NCI-H146 (cell line): ENCODE data around the gene KCNJ5.
"Not testable (repeated sequence)": the region's sequence is repeated elsewhere in the genome, so short reads cannot be mapped to it uniquely, and the experiment has no call there.

Experiments
- DNase-seq: peaks from one replicate; lab custom pipeline; 2025; lab: John Stamatoyannopoulos, UW

Gene KCNJ5

DNA sequence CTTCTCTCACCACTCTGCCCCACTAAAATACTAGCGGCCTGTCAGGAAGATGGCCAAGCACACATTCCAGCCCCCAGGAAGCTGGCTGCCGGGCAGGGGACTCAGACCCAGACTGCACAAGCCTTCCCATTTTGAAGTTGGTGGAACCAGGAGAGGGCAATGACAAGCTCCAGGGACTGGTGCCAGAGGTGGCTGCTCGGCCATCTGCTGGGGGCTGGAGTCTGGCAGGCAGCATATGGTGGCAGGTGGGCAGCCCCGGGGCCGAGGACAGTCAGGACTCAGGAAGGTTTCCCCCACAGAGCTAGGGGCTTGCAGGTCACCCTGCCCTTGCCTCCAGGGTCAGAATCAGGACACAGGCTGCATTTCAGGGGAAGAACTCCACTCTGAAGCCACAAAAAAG is 22.6 kb downstream of the KCNJ5 start:
- DNase-seq = no peak

DNA sequence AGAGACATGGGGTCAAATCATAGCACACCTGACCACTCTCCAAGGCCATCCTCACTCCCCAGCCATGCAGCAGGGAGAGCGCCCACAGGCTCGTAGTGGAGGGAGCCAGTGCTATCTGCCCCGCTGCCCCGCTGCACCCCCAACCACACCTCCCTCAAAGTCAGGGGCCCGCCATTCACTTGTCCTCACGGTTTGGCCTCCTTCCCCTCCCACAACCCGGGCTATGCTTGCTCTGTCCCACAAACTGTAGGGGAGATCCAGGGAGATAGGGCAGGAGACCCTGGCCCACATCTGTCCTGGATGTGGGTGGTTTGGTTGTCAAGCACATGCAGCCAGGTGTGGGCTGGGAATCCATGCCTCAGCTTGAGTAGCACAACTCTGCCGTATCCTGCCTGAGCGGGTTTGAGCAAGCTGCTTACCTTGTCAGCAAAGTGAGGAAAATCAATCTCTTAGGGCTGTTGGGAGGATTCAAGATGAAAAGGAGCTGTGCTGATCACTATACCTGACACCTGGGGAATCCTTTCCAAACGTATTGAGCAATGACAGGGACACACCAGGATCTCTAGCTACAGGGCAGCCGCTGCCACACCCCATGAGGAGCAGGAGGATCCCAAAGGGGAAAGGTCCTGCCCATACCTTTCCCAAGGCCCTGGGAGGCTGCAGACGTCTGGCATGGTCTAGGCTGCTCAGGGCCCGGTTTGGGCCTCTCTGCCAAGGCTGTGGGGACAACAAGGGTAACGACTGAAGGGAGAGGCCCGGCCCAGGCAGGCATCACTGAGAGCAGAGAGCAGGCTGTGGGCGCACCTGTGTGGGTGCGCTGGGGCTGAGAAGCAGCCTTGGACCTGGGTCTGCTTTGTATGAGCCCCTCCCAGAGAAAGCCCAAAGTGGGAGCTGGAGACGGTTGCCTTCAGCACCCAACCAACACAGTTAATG is 23.3 kb downstream of the KCNJ5 start:
- no peak for DNase-seq

DNA sequence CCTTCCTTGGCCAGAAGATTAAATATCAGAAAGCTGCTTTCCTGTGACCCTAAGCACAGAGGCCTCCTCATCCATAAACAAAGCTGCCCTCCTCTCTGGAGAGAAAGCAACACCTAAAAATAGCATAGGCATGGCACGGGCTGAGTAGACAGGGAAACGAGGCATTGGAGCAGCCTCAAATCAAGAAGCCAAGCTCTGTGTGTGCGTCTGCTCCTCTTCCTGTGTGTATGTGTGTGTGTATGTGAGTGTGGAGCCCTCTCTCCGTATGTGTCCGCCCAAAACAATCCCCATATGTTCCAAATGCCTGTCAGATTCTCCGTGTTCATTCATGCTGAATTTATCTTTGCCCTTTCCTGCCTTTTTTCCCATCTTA is 24.0 kb downstream of the KCNJ5 start:
- no peak for DNase-seq

DNA sequence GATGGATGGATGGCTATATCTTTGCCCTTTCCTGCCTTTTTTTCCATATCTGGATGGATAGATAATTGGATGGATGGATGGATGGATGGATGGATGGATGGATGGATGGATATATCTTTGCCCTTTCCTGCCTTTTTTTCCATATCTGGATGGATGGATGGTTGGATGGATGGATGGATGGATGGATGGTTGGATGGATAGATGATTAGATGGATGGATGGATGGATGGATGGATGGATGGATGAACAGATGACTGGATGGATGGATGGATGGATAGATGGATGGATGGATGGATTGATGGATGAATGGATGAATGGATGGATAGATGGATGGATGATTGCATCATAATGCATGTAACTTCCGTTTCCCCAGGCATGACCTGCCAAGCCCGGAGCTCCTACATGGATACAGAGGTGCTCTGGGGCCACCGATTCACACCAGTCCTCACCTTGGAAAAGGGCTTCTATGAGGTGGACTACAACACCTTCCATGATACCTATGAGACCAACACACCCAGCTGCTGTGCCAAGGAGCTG is 24.9 kb downstream of the KCNJ5 start:
- no peak for DNase-seq

DNA sequence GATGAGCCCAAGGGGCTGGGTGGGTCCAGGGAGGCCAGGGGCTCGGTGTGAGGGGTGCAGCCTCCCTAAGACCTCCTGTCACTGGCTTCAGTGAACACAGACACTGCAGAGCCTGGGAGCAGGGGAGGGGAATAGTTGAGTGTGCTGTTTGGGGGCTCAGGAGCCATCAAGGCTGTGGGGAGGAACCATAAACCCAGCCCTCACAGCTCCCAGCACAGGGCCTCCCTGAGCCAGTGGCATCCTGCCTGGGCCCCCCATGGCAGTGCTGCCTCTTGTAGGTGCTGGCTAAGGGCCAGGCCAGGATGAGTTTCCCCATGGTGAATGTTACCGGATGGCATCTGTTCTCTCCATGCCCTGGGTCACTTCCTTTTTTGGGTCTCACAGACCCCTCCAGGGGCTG is 25.5 kb downstream of the KCNJ5 start:
- no peak for DNase-seq

DNA sequence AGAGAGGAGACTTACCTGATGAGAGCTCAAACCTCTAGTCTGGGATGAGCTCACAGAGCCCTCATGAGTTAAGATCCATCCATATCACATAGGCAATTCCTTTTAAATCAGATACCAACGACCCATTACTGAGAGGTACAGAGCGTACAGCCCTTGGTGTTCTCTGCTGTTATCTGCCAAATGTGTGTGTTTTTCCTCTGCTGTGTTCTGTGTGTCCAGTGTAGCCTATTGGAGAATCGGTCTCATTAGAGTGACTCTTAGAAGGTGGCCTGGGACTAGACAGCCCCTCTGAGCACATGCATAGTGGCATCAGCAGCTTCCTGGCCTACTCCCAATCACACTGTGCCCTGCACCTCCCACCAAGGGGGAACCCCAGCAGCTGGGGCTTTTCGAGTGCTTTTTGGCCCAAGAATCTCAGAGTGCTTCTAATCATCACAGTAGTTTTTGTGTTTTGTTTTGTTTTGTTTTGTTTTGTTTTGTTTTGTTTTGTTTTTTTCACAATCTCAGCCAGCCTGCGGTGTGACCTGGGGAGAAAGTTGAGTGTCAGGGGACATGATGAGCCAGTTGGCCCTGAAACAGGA is 26.1 kb downstream of the KCNJ5 start:
- no peak for DNase-seq

DNA sequence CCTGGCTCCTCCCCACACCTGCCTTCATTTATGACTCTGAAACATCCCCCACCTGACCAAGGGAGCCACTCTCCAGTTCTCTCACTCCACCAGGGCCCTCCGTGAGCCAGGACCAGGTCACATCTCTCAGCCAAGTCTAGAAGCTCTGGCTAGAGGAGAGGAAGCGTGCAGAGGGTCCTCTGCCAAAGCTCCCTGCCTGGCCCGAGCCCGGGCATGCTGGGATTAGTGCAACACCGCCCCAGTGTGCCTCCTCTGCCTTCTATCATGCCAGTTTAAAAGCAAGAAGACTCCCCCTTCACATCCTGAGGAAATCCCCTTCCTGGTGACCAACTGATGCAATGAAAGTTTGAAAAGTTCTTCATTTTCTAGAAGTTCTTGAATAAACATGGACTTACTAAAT is 28.1 kb downstream of the KCNJ5 start:
- DNase-seq = no peak

DNA sequence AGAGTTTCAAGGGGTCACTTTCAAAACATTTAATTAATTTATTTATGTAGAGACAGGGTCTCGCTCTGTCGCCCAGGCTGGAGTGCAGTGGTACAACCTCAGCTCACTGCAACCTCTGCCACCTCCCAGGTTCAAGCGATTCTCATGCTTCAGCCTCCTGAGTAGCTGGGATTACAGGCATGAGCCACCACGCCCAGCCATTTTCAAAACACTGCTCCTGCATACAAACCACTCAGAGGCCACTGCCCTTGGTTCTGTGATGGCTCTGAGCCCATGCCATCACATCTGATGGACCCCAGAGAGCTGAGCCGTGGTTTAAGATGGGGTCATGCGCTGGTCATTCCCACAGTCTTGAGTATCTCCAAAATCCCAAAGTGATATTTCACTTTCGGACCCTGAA is 28.5 kb downstream of the KCNJ5 start:
- not testable (repeated sequence) for DNase-seq

DNA sequence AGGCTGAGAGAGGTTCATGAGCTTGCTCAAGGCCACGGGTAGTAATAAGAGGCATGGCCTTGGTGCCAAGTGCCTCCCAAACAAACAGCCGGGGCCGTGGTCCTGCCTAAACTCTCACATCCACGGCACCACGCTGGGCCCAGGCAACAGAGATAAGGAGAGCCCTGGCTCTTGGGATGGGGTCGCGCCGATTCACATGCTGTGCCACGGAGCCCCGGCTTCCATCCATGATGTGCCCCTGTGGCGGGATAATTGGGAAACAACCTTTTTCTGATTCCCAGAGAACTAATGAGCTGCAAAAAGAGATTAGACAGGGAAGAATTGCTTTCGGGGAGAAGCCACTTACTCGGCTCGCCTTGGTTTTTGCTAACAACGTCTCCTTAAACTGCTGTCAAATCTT is 29.5 kb downstream of the KCNJ5 start:
- no peak for DNase-seq

DNA sequence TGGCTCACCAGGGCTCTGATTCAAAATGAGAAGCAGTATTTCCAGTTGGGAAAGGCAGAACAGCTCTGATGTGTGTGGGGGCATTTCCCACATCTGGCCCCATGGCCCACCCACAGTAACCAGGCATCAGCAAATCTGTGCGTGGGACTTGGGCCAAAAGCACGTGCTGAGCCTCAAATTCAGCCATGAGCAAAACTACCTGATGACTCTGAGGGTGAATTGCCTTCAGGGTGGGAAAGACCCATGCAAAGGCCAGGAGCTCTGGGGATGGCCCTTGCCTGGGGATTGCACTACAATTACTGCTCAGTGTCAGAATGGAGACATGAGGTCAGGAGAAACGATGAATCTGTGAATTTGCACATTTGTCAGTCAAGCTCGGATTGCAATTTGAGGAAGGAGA is 30.6 kb downstream of the KCNJ5 start:
- no peak for DNase-seq

DNA sequence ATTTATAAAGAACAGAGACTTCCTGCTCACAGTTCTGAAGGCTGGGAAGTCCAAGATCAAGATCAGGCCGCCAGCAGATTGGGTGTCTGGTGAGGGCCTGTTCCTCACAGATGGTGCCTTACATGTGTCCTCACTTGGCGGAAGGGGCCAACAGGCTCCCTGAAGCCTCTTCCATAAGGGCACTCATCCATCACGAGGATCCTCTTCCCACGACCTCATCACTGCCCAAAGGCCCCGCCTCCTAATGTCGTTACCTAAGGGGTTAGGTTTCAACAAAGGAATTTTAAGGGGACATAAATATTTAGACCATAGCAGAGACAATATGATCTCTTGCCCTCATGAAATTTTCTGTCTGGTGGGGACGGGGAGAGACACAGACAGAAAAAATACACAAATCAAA is 32.9 kb downstream of the KCNJ5 start:
- no peak for DNase-seq

DNA sequence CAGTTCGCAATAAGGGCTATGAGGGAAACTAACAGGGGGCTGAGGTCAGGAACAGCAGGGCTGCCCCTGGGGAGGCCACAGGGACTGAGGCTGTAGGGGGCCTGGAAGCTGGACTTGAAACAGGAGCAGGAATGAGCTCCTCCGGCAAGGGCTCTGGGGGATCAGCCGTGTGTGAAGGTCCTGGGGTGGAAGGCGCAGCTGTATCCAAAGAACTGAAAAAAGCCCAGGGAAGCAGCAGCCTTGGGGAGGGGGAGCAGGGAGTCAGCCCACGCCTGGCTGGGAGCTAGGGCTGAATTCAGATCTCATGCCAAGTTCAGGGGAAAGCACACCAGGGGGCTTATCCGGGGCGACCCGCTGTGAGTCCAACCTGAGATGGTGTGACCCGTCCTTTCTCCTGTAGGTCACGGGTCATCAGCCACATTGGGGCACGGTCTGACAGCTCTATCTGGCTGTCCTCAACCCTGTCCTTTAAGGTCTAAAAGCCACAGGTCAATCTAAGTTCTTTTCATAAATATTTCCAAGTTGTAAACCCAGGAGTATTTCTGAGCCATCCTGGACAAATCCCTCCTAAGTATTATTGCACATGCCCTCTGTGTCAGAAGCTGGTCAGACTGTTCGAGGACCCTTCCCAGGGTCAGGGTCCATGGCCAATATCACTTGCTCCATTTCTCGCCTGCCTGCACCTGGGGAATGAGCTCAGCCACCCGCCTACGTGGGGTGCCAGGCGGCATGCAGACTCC is 33.5 kb downstream of the KCNJ5 start:
- no peak for DNase-seq

DNA sequence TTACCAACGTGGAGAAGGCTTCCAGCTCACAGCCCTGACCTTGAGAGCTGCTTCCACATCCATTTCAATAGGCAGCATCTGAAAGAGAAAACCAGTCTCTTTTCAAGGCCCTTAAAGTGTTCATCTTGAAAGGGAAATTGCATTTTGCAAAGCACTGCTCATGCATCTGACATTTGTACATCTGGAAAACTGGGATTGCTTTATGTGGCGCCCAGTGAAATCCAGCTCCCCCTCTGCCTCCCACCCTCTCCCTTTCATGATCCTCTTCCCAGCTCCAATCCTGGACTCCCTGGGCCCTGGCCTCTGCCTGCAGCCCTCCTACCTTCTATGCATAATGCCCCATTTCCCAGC is 34.1 kb downstream of the KCNJ5 start:
- DNase-seq = no peak

DNA sequence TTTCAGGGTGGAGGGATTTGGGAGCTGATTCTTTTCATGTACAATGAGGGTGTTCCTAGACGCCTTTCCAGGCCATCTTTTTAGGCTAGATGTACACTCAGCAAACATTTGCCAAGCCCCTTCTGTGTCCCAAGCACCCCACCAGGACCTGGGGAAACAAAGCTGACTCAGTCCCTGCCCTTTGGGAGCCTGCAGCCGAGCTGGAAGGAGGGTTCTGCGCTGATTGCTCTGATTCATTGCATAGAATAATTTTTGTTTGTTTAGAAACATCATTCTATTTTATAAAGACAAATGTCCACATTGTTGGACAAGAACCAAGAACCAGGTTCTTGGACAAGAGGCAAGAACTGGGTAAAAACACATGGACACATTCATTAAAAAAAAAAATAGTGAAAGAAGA is 34.8 kb downstream of the KCNJ5 start:
- no peak for DNase-seq

DNA sequence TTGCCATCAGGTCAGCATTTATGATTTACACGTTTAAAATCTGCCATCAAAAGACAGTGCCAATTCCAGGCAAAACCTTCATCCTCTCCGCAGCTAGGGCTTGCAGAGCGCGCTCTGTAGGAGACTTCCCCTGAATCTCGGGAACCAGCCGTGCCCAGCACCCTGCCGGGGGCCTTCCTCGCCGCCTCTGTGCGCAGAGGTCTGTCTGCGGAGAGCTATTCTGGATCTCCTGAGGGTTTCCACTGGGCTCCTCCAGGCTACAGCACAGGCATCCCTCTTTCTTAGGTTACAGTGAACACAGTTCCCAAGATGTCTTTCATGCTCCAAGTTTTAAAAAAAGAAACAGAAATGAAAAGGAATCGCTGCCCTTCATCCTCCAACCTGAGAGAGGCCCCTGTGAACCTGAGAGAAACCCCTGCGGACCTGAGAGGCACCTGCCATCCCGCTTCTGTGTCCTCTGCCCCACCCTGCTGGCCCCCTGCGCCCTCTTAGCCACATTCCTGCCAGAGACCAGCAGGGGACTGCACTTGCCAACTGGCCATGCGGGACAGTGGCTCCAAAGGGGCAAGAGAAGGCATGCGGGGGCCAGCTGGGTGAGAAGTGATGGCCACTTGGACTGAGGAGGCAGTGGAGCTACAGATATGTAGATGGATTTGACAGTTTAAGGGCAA is 35.4 kb downstream of the KCNJ5 start:
- no peak for DNase-seq

DNA sequence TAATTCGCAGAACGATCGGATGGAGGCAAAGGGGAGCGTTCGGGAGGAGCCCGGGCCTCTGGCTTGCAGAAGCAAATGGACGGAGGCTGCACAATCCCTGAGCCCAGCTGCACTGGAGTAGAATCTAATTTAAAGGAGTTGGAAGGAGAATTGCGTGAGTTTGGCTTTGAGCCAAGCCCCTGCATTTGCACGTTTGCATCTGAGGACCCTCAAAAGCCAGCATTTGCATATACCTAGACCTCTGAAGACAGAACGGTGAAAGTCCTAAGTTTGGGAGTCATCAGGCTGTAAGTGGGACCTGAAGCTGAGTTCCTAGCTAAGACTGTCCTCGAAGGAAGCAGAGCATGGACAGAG is 35.9 kb downstream of the KCNJ5 start:
- no peak for DNase-seq

DNA sequence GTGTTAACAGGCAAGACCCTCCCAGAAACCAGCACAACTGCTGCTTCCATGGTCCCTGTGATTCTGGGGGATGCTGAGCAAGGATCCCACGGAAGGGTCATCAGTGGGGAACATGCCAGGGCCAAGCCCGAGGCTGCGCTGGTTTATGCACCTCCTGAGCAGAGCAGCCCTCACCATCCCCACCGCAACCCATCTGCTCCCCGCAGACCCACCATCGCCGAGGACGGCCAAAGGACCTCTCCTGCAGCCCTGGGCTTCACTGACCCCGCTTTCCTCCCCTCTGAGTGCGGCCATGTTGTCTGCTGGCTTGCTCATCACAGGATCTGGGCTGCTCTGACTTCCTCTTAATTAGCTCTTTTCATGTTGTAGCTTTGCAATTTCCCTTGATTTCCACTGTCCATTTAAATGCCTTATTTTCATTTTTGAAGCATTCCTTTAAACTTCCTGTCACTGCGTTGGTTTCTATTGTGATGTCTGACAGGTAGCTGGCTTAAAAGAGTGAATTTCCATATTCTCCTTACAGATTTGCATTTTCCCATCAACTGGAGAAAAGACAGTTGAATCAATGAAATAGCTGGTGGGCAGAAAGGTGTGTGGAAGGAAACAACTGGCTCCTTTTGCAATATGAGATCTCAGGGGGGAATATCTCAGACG is 36.7 kb downstream of the KCNJ5 start:
- no peak for DNase-seq

DNA sequence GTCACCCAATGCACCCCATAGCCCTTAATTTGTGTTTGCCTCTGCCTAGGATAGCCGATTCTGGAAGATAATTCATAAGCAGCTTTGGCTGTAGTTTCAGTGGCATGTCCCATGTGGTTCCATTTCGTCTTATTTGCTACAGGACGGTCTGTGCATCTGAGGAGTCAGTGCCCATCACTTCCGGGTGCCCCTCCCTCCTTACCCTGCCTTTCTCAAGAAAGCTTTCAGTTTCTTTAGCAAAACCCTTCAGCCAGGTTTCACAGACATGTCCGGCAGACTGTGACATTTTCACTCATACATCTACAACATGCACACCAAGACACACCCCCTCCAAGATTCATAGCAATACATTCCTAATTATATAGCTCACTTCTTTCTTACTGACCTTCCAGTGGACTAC is 37.2 kb downstream of the KCNJ5 start:
- DNase-seq = no peak

DNA sequence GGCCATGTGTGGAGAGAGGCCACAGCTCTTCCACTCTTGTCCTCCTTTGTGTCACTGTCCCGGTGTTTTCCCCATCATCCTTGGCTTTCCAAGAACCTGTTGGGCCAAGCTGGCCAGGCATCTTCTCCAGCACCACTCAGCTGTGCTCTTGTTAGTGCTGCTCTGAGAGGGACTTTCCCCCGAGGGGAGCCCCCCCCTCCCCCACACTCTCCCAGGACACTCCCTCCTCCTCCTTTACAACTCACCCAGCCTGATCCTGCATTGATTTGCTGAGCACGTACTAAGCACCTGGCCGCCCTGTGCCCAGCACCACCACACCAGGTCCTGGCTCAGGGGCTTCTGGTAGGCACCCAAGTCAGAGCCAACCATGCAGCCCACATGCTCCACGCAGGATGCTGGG is 38.3 kb downstream of the KCNJ5 start:
- no peak for DNase-seq

DNA sequence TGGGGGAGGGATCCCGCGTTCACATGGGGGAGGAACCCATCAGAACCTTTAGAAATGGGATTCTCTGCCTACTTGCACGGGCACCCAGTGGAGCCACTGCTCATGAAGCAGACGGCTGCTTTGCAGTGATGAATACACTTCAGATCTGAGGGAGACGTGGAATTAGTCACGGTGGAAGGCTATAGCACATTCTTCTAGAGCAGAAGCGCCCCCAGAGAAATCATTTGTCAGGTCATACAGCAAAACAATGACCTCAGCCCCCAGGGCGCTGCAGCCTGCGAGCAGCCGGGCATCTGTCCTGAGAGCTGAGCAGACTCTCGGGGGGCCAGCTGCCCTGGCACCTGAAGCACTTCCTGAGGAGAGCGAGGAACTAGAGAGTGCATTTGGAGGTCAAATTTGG is 38.8 kb downstream of the KCNJ5 start:
- DNase-seq = no peak

DNA sequence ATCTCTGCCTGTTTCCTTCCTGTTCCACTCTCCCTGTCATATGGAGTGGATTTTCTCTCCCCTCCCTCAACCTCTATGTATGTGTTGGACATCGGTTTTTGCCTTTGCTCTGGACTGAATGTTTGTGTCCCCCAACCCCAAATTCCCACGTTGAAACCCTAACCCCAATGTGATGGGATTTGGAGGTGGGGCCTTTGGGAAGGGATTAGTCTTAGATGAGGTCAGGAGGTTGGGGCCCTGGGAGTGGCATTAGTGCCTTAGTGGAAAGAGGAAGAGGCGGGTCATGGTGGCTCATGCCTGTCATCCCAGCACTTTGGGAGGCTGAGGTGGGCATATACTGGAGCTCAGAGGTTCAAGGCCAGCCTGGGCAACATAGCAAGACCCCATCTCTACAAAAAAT is 39.9 kb downstream of the KCNJ5 start:
- DNase-seq = no peak

DNA sequence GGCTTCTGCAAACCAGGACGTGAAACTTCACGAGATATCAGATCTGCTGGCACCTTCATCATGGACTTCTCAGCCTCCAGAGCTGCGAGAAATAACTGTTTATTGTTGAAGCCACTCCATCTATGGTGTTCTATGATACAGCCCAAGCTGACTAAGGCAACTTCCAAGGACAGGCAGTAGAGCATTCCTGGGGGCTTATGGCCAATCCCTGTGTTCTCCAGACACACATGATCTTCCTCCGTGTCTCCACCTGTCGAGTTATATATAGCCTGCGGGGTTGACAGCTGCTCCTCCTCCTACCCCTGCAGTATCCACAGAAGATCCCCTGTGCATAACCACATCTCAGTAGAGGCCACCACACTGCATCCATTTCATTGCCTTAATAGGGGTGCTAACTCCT is 40.5 kb downstream of the KCNJ5 start:
- DNase-seq = peak; percentile 65
